Left ventricle myocardium superior (tissue), 1 donor: Measurements from ENCODE around the gene MOSMO. TPM values are rescaled to one million over a fixed set of nuclear protein-coding genes. Genes with fewer than 3 reads are reported as not detected.

Source experiments
- ATAC-seq: fragments of 200-7000 bp; cut with Tn5 transposase; one replicate; pipeline ENCODE4 v1.9.1; 2020; ENCODE audit warnings: mild to moderate bottlenecking, moderate library complexity
- DNase-seq: peaks from one replicate; pipeline ENCODE4 v3.0.0-alpha.2; 2020
- intact Hi-C: fragments of 100-400 bp; cut with micrococcal nuclease; formaldehyde crosslinking; loops from one replicate; pipeline ENCODE4 v1.11.0; 2022
- long read RNA-seq: library from polyadenylated mRNA; unstranded; transcript quantifications from one replicate; pipeline ENCODE4 v2.0.0, GENCODE V29; 2021
- total RNA-seq: library from RNA; stranded (reverse); fragmentation: NEBNext Ultra II Directional; extraction: Animal tissue kit (Norgen Biotek cat#: 25700); gene quantifications from one replicate; pipeline ENCODE4 v1.2.1, GENCODE V29; 2021
- donor health status: DM: no; HTN: yes; CAD: no; lungs with severe emphysema.

The MOSMO gene
- 11.3 TPM for total RNA-seq
- long read RNA-seq, full-length matches to known transcripts = 2 of 5 reads
- long read RNA-seq, partial matches to known transcripts = 0 of 5 reads
- long read RNA-seq, other reads (novel, unspliced or antisense) = 3 of 5 reads

DNA sequence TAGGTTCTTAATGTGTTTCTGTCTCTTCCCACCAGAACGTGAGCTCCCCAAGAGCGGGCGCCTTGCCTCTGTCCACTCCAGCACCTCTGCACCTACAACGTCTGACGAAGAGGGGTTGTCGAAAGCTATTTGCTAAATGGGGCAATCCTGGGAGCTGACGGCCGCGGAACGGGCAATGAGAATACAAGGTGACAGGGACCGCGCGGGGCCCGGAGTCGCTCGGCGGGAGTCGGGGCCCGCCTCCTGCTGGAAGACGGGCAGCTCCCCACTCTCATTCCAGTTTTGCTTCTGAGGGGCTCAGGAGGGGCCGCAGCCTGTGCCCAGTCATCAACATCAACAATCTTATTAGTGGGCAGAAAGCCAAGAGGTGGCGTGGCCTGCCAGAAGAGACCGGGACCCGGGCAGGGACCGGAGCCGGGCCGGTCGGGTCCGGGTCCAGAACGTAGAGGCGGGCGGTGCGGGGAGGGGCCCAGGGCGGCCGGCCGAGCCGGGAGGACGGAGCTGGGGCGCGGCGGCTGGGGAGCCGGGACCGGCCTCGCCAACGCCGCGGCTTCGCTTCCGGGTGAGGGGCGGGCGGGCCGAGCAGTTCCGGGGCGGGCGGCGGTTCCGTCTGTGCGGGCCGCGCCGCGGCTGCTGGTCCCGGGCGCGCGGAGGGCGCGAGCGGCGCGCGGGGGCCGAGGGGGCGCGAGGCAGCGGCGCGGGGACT is at the start of gene MOSMO:
Gene MOSMO, plus strand, starts transcription at position 603 of the 706 bp plus-strand sequence. CDS start 191 bp downstream, outside the sequence.
- DNase-seq (peak; percentile 88), ATAC-seq (peak; percentile 97)
- intact Hi-C loops = loop anchor here (10.0 kb wide), 1 partner anchor 287 kb away; the partner anchor contains the start of gene POLR3E

DNA sequence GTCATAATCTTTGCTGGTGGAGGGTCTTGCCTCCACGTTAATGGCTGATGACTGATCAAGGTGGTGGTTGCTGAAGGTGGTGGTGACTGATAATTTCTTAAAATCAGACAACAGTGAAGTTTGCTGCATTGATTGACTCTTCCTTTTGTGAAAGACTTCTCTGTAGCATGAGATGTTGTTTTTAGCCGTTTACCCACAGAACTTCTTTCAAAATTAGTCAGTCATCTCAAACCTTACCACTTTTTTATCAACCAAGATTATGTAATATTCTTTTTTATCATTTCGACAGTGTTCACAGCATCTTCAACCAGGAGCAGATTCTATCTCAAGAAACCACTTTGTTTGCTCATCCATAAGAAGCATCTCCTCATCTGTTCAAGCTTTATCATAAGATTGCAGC is 48.9 kb upstream of the MOSMO start:
- DNase-seq (no peak), ATAC-seq (no peak)
- intact Hi-C loops = no loop called here

DNA sequence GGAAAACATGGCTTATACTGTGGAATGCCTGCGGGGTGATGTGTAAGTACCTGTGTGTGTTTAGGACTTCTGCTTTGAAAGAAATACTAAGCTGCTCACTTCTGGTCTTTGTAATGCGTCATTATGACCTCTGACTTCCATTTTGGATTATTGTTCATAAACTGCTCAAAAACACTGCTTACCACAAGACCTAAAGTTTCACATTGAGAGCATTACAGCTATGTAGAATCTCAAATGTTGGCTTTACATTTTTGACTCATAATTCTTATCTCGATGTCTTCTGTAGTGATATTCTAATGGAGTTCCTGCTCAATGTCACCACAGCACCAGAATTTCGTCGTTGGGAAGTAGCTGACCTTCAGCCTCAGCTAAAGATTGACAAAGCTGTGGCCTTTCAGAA is 45.4 kb upstream of the MOSMO start:
- no peak for DNase-seq
- intact Hi-C loops = no loop called here
- ATAC-seq = no peak

DNA sequence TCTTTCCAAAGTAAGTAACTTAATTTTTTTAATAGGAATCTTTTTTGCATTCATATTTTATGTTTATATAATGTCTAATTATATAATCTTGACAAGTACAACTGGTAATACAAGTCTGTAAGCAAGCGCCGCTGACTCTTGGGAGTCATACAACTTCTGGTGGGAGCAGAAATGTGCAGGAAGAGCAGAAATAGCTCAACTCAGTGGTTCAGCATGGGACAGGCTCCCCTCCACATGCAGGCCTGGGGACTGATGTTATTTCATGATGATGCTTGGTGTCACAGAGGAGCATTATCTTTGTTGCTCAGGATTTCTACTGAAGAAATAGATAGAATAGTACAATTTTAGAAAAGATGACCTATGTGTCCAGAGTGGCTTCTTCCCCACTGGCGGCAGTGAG is 44.0 kb upstream of the MOSMO start:
- intact Hi-C loops = no loop called here
- ATAC-seq (no peak), DNase-seq (no peak)

DNA sequence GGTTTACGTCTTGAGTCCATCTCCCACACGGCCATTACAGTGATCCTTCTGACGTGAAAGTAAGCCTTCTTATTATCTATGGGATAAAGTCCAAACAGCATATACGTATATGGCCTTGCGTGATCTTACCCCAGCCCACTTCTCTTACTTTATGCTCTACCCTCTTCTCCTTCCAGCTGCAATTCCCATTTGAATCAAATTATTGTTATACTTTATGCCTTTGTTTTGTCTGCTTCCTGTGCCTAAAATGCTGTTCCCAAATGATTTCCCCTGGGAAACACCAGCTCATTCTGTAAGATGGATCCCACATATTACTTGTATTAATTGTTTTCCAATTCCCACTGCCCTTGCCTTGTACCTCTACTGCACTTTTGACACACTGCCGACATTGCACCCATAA is 43.6 kb upstream of the MOSMO start:
- no peak for DNase-seq
- intact Hi-C loops = no loop called here
- ATAC-seq = no peak

DNA sequence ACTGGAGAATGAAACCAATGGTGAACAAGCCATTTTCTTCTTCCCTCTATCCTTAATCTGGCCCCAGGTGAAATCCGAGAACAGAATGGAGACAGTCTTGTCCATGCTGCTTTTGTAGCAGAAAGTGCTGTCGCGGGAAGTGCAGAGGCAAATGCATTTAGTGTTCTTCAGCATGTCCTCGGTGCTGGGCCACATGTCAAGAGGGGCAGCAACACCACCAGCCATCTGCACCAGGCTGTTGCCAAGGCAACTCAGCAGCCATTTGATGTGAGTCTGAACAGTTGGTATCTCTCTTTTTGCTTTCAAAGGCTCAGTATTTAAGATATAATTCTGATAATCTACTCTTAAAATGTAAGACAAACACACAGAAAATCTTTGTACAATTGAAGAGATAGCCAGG is 36.1 kb upstream of the MOSMO start:
- ATAC-seq = no peak
- intact Hi-C loops = no loop called here
- DNase-seq = no peak

DNA sequence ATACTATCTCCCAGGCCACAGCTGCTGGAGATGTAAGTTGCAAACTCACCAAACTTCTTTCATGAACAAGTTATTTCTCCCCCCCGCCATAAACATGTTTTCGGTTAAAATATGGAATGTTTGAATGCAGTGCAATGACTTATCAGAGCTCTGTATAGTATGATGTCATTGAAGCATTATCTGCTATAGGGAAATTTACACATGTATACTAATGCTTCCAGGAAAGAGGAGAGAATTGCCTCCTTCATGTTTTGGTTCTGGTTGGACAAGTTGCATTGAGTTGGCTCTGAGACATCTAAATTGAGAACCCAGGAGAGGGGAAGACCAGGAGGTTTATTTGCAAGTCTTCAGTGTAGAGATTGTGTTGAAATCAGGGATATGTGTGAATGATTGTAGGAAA is 34.0 kb upstream of the MOSMO start:
- ATAC-seq (no peak), DNase-seq (no peak)
- intact Hi-C loops = no loop called here

DNA sequence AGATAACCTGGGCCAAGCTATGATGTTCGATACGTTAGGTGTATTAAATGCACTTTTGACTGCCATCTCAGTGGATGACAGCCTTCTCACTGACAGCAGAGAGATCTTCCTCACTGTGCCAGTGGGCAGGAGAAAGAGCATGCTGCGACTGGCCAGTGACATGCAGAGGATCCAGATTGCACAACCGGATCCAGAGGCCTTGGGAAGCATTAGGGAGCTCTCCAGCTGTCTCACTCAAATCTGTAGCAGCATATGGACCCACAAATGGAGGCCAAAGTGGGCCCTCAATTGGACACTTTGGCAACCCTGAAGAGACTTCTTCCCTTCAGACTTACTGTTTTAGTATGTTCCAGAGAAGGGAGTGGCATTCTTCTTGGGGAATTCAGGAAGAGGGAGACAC is 27.9 kb upstream of the MOSMO start:
- no peak for ATAC-seq
- intact Hi-C loops = no loop called here
- no peak for DNase-seq

DNA sequence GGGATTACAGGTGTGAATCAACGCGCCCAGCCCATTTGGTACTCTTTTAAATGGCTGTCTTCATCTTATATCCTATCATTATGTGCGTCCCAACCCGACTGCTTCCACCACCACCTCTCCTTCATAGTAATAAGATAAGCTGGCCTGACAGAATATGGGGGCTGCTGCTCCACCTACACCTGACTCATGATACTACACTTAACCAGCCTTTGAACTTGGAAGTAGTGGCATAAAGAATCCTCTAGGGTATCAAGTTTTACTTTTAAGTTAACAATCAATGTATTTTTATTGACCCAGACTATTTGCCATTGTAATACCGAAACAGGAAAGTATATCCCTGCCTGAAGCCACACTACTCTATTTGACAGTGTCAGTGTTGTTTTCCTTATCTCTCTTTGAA is 25.8 kb upstream of the MOSMO start:
- ATAC-seq = no peak
- intact Hi-C loops = no loop called here

DNA sequence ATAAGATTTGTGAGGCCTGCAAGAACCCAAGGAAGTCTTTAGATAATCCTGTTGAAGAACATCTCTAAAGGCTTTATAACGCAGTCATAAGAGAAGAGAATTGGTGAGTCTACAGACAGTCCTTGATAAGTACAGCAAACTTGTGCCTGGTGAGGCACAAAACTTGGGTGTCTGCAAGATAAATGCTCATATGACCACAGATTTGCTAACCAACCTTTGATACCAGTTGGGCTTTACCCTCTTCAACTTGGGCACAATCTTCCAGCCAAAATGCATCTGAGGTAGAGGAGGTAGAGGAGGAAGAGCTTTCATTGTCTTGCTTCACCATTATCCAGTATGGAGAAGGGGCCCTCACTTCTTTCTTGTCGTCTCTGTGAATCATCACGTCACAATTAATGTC is 23.8 kb upstream of the MOSMO start:
- ATAC-seq (no peak), DNase-seq (no peak)
- intact Hi-C loops = no loop called here

More for the DNA sequence above, 25.8 kb upstream of the MOSMO start:
- no peak for DNase-seq

DNA sequence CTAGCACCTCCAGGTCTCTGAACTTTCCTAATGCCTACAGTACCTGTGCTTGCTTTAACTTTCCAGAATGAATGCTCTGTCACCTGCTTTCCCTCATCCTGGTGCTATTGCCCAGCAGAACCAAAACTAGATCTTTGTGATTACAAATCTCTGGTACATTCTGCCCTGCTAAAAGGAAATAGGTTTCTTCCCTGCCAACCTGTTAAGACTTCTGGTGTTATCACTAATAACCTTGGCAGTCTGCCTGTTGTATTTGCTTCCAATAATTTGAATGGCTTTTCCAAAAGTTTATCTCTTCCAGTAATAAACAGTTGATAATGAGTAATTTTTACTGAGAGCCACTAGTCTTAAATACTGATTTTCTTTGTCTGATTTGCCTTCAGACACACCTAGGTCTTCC is 22.4 kb upstream of the MOSMO start:
- ATAC-seq (peak; percentile 12), DNase-seq (no peak)
- intact Hi-C loops = no loop called here

DNA sequence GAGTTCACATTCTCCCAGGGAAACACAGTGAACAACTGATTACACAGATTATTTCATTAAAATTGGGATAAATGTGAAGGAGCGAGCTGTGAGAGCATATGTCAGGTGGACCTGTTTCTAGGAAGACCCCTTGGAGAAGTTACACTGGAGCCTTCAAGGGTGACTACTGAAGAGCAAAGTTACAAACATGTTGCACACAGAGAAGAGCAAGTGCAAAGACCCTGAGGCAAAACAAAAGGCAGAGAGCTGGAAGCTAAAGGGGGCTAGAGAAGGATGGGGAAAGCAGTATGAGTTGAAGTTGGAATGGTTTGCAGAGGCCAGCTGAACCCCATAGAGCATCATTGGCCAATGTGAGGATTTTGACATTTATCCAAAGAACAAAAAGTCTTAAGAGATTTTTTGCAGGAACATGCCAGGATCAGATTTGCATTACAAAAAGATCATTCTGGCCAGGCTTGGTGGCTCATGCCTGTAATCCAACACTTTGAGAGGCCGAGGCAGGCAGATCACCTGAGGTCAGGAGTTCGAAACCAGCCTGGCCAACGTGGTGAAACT is 21.1 kb upstream of the MOSMO start:
- DNase-seq (no peak), ATAC-seq (peak; percentile 50)
- intact Hi-C loops = no loop called here

DNA sequence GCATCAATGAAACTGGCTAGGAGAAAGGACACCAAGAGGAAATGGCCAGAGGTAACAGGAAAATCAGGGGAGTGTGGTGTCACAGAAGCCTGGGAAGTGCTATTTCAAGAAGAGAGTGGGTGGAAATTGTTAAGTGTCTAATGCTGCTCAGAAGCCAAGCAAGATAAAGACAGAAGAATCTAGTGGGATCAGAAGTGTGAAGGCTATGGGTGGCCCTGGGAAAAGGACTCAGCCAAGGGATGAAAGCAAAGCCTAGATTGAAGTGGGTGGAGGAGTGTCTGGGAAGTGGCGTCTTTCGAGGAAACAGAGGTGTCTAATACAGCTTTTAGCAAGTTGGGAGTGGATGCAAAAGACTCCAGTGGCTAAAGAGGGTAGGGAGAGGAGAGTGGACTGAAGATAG is 20.4 kb upstream of the MOSMO start:
- intact Hi-C loops = no loop called here
- DNase-seq = no peak
- peak; percentile 16 for ATAC-seq

DNA sequence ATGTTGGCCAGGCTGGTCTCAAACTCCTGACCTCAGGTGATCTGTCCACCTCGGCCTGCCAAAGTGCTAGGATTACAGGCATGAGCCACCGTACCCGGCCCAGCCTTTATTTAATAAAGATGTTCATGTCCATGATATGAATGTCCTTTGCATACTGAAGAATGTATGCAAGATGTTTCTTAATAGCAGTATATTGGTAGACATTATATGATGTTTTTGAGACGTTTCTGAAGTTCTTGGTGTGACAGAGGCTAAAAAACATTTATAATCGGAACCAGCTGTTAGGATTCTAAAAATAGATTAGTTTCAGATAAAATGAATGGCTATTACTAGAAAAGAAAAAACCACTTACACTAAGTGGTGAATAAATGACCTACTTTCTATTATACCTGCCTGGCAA is 18.8 kb upstream of the MOSMO start:
- DNase-seq (no peak), ATAC-seq (no peak)
- intact Hi-C loops = no loop called here

DNA sequence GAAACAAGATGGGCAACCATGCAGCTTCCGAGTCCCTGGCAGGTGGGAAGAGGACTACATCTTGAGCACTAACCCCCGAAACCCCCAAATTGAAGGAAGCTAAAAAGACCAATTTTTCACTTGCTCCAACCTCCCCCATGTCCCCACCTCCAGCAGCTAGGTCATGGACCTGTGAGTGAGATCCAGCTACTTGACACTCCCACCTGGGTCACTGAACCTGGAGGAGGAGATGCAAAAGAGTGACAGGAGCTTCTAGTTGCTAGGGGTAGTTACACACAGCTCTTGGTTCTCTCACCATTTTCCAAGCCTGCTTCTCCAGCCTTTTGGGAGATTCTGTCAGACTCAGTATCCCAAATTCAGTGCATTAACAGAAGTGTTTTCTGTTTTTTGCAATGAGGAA is 18.2 kb upstream of the MOSMO start:
- intact Hi-C loops = no loop called here
- no peak for DNase-seq
- no peak for ATAC-seq

DNA sequence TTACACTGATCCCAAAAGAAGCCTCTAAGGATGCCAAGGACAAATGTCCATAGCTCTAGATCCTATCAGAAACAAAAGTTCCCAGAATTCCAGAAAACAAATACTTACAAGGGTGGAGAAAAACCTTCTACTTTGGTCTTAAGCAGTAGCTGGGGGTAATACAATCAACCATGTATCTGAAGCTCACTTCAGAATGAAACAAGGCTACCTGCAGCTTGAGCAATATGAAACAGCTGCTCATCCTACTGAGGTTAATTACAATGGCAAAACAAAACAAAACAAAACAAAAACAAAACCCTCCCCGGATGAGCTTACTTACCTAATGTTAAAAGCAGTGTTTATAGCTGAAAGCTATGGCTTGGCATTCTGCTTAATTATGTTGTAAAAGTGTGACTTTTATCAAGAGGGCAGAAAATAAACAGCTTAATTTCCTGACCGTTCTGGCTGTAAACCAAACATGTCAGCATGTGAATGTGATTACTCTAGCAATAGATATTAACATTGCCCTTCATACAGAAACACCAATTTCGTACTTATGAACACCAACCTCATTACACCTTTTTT is 17.4 kb upstream of the MOSMO start:
- intact Hi-C loops = no loop called here
- ATAC-seq (no peak), DNase-seq (no peak)

DNA sequence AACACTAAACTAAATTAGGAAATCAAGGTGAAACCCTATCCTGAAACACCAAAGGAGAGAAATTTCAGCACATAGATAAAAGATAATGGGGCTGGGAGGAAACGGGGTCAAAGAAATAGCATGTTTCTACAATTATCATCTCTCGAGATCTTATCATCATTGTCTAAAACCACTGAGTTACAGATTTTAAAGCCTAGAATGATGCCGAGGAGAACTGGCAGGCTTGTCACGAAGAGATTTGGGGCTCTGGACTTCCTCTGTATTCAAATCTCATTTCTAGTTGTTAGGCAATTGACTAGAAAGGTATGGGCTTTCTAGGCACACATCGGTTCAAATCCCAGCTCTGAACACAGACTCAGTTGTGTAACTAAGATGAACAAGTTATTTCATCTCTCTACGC is 16.3 kb upstream of the MOSMO start:
- ATAC-seq (no peak), DNase-seq (no peak)
- intact Hi-C loops = no loop called here

DNA sequence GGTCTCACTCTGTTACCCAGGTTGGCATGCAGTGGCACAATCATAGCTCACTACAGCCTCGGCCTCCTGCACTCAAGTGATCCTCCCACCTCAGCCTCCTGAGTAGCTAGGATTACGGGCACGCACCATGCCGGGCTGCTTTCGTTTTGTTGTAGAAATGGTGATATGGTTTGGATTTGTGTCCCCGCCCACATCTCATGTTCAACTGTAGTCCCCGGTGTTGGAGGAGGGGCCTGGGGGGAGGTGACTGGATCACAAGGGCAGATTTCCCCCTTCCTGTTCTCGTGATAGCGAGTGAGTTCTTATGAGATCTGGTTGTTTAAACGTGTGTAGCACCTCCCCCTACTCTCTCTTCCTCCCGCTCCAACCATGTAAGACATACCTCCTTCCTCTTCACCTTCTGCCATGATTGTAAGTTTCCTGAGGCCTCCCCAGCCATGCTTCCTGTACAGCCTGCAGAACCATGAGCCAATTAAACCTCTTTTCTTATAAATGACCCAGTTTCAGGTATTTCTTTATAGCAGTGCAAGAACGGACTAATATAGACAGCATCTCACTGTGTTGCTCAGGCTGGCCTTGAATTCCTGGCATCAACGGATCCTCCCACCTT is 12.9 kb upstream of the MOSMO start:
- ATAC-seq = no peak
- intact Hi-C loops = loop anchor here (5.0 kb wide), 1 partner anchor 192 kb away; no protein-coding TSS in a partner anchor

DNA sequence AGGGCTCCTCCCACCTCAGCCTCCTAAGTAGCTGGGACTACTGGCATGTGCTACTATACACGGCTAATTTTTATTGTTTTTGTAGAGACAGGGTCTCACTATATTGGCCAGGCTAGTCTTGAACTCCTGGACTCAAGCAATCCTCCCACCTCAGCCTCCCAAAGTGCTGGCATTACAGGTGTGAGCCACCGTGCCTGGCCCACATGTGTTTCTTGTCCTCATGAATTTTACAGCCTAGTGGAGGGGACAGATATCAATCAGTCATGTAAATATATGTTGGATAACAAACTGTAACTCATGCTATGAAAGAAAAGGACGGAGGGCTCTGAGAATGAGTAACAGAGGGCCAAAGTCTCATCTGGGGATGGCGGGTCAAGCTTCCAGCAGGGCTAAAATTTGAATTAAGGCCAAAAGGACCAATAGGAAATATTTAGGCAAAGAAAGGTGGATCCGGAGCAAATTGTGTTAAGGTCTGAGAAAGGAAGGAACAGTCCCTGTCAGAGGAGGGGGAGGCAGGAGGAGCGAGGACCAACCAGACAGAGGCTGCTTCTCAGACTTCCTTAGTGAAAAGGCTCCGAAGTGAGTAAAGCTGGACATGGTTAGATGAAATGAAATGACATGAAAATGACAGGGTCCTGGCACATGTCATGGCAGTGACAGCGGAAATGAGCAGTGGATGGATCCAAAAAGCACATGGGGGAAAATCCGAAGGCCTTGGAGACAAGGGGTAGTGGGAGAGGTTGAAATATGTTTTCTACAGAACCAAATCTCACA is 10.8 kb upstream of the MOSMO start:
- intact Hi-C loops = loop anchor here (5.0 kb wide), 1 partner anchor 190 kb away; no protein-coding TSS in a partner anchor
- DNase-seq (no peak), ATAC-seq (no peak)

More for the DNA sequence above, 12.9 kb upstream of the MOSMO start:
- DNase-seq = no peak
